Measurements from ENCODE around the gene LEP. TPM values are rescaled to one million over a fixed set of nuclear protein-coding genes. Genes with fewer than 3 reads are reported as not detected.

Gene LEP
- total and polyA plus RNA-seq, 2 donors (not counting 1 experiment from before 2014, with no cell fraction given) = 0.36 to 2.8 TPM

DNA sequence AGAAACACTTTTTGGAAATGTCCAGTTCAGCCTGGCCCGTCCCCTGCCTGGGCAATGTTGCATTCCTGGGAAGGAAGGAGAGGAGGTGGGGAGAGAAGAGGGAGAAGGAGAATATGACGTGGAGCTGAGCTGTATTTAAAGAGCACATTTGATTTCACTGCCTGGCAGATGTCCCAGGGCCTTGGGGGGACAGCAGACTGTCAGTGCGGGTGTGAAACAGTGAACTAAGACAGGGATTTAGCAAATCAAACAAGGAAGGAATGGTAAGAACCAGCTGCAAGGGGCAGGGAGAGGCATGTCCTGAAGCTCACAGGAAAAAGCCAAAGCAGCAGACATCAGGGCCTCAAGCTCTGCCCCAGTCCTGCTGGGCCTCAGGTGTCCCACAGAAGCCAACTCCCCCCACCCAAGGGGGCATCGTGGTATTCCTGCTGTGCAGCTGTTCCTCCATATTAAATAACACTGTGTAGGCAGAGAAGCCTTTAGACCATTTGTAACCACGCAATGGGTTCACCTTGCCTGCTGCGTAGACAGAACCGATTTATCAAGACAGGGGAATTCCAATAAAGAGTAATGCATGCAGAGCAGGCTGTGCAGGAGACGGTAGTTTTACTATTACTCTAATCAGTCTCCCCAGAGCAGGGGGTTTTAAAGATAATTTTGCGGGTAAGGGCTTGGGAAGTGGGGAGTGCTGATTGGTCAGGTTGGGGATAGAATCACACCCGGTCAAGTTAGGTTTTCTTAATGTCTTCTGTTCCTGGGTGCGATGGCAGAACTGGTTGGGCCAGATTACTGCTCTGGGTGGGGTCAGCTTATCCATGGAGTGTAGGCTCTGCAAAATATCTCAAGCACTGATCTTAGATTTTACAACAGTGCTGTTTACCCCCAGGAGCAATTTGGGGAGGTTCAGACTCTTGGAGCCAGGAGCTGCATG is 18.3 kb downstream of the LEP start:
- Histone ChIP-seq H3K4me1 (ENCODE audit: control insufficient read depth, extremely low read depth, insufficient read depth, low read length) (no peaks in the 10 kb centered on the region), H3K79me2 (ENCODE audit: control insufficient read depth, insufficient read depth, low read length) (no peaks in the 10 kb centered on the region), H3K9me3 (ENCODE audit: control insufficient read depth, insufficient read depth, low read depth, low read length) (no peaks in the 10 kb centered on the region), H3K4me3 (replicated peaks in 1 of 4; ENCODE audit: control extremely low read depth in 1 of 4, insufficient read depth in 1 of 4, low read depth in 3 of 4, low read length in 4 of 4) (no peak overlapping the region), H3K9ac (ENCODE audit: insufficient read depth, low read length) (no peak overlapping the region), H2AFZ (ENCODE audit: low read length) (no peak overlapping the region), H4K20me1 (ENCODE audit: control insufficient read depth, extremely low read depth, insufficient read depth, low read length) (no peaks in the 10 kb centered on the region), H3K27me3 (ENCODE audit: control insufficient read depth, insufficient read depth, low read length) (no peaks in the 10 kb centered on the region), H3K27ac (ENCODE audit: insufficient read depth, low read length) (no peak overlapping the region), H3K4me2 (ENCODE audit: extremely low read depth, insufficient read depth, low read length) (no peak overlapping the region), H3K36me3 (ENCODE audit: control insufficient read depth, insufficient read depth, low read length) (no peaks in the 10 kb centered on the region)
- peak; percentile 44 to 49 for DNase-seq (ENCODE audit: low read depth in 2 of 2)
- TF ChIP-seq, protein P1, sequence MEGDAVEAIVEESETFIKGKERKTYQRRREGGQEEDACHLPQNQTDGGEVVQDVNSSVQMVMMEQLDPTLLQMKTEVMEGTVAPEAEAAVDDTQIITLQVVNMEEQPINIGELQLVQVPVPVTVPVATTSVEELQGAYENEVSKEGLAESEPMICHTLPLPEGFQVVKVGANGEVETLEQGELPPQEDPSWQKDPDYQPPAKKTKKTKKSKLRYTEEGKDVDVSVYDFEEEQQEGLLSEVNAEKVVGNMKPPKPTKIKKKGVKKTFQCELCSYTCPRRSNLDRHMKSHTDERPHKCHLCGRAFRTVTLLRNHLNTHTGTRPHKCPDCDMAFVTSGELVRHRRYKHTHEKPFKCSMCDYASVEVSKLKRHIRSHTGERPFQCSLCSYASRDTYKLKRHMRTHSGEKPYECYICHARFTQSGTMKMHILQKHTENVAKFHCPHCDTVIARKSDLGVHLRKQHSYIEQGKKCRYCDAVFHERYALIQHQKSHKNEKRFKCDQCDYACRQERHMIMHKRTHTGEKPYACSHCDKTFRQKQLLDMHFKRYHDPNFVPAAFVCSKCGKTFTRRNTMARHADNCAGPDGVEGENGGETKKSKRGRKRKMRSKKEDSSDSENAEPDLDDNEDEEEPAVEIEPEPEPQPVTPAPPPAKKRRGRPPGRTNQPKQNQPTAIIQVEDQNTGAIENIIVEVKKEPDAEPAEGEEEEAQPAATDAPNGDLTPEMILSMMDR (conservative IDR thresholded peaks at IDR 0.05 in 1 of 2, IDR thresholded peaks at IDR 0.05 in 1 of 2; ENCODE audit: low read depth in 1 of 2, low read length in 2 of 2) = no peak
- no peak for TF ChIP-seq EZH2 (IDR thresholded peaks at IDR 0.05; ENCODE audit: low read length, missing control alignments)

DNA sequence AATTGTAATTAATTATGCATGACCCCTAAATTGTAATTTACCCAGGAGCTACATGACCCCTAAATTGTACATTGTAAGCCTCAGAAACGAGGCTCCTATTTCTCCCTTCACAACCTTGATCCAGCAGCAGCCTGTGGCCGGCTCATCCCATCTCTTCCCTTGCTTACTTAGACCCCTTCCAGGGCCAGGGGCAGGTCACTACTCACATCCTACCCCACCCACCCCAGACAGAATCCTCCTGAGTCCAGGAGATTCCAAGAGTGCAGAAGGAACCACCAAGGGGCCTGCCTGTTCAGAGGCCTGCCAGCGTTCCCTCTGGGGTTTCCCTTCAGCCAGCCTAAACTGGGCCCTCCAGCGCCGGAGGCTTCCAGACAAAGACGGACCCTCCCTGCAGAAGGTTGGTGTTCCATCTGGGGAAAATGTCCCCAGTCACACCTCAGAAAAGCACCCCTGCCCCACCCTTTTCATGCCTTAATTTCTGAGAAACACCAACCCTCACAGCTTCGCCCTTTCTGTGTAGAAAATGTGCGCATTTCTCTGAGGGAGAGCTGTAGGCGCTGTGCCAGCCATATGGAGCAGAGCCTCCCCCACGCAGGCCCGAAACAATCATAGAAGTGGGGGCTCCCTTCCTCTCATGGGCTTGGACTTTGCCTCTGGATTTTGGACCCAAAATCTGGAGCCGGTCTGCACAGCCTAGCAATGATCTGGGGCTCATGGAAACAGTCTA is 19.2 kb downstream of the LEP start:
- TF ChIP-seq, protein P1 (conservative IDR thresholded peaks at IDR 0.05 in 1 of 2, IDR thresholded peaks at IDR 0.05 in 1 of 2; ENCODE audit: low read depth in 1 of 2, low read length in 2 of 2) = no peak
- TF ChIP-seq EZH2 (IDR thresholded peaks at IDR 0.05; ENCODE audit: low read length, missing control alignments) = no peak
- Histone ChIP-seq H3K4me3 (replicated peaks in 1 of 4; ENCODE audit: control extremely low read depth in 1 of 4, insufficient read depth in 1 of 4, low read depth in 3 of 4, low read length in 4 of 4) (no peak overlapping the region), H3K27ac (ENCODE audit: insufficient read depth, low read length) (no peak overlapping the region), H3K9ac (ENCODE audit: insufficient read depth, low read length) (no peak overlapping the region), H3K9me3 (ENCODE audit: control insufficient read depth, insufficient read depth, low read depth, low read length) (no peaks in the 10 kb centered on the region), H3K4me1 (ENCODE audit: control insufficient read depth, extremely low read depth, insufficient read depth, low read length) (no peaks in the 10 kb centered on the region), H3K27me3 (ENCODE audit: control insufficient read depth, insufficient read depth, low read length) (no peaks in the 10 kb centered on the region), H2AFZ (ENCODE audit: low read length) (no peak overlapping the region), H3K36me3 (ENCODE audit: control insufficient read depth, insufficient read depth, low read length) (no peaks in the 10 kb centered on the region), H3K4me2 (ENCODE audit: extremely low read depth, insufficient read depth, low read length) (no peak overlapping the region), H3K79me2 (ENCODE audit: control insufficient read depth, insufficient read depth, low read length) (no peaks in the 10 kb centered on the region), H4K20me1 (ENCODE audit: control insufficient read depth, extremely low read depth, insufficient read depth, low read length) (no peaks in the 10 kb centered on the region)
- no peak for DNase-seq (ENCODE audit: low read depth in 2 of 2)

DNA sequence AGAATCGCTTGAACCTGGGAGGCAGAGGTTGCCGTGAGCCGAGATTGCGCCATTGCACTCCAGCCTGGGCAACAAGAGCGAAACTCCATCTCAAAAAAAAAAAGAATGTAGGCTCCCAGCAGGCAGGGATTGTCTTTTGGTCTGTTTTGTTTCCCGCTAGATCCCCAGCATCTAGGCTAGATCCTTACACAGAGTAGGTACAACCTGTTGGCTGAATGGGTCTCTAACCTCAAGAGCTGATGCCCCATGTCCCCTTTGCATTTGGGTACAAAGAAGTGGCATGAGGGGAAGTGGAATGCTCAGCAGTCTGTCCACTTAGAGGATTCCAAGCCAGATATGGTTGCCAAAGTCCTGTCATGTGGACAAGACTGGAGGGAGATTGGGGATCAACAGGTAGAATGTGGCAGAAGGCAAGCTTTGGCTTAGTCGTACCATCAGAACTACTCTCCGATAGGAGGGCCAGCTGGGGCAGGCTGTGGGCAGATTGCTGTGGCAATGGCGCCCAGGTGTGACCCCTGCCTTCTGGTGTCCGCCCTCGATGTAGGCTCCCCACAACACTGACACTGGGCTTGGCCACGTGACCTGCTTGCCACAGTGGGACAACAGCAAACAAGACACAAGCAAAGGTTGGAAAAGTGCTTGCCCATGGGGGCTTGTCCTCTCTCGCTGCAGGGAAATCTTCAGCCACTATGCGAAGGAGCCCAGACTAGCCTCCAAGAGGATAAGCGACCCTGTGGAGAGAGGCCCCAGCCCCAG is 21.4 kb downstream of the LEP start:
- Histone ChIP-seq H3K4me1 (ENCODE audit: control insufficient read depth, extremely low read depth, insufficient read depth, low read length) (peaks cover 5% of the 10 kb centered on the region), H3K4me3 (replicated peaks in 1 of 4; ENCODE audit: control extremely low read depth in 1 of 4, insufficient read depth in 1 of 4, low read depth in 3 of 4, low read length in 4 of 4) (no peak overlapping the region), H3K4me2 (ENCODE audit: extremely low read depth, insufficient read depth, low read length) (no peak overlapping the region), H3K9ac (ENCODE audit: insufficient read depth, low read length) (no peak overlapping the region), H3K36me3 (ENCODE audit: control insufficient read depth, insufficient read depth, low read length) (no peaks in the 10 kb centered on the region), H2AFZ (ENCODE audit: low read length) (no peak overlapping the region), H3K27ac (ENCODE audit: insufficient read depth, low read length) (no peak overlapping the region), H3K27me3 (ENCODE audit: control insufficient read depth, insufficient read depth, low read length) (peaks cover 2% of the 10 kb centered on the region), H3K9me3 (ENCODE audit: control insufficient read depth, insufficient read depth, low read depth, low read length) (no peaks in the 10 kb centered on the region), H3K79me2 (ENCODE audit: control insufficient read depth, insufficient read depth, low read length) (no peaks in the 10 kb centered on the region), H4K20me1 (ENCODE audit: control insufficient read depth, extremely low read depth, insufficient read depth, low read length) (no peaks in the 10 kb centered on the region)
- TF ChIP-seq, protein P1 (conservative IDR thresholded peaks at IDR 0.05 in 1 of 2, IDR thresholded peaks at IDR 0.05 in 1 of 2; ENCODE audit: low read depth in 1 of 2, low read length in 2 of 2) = no peak
- TF ChIP-seq EZH2 (IDR thresholded peaks at IDR 0.05; ENCODE audit: low read length, missing control alignments) = no peak
- no peak for DNase-seq (ENCODE audit: low read depth in 2 of 2)
